HG02938 (cell line): ENCODE measurements around the gene UGT3A1.

ENCODE experiments used
- ATAC-seq: cut with Tn5 transposase; IDR thresholded peaks from one replicate; pipeline ENCODE4 v1.9.1; 2021; ENCODE audit warnings: mild to moderate bottlenecking, moderate library complexity; ENCODE audit not compliant: unreplicated experiment

The UGT3A1 gene

DNA sequence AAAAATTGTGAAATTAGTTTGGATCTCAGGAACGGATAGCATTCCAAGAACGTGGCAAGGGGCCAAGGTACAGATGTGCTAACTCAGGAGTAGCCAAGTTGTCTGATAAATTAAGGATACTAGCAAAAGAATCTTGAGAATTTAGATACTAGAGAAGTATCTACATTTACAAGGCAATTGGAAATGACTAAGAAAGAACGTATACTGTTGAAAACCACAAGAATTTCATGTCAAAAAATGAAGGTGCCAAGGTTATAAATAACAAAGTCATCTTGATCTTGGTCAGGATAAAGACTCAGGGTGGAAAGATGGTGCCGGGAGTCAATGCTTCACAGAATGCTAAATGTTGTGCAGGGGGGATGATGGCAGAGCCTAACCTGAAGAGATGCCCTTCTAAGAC is 72.0 kb downstream of the UGT3A1 start:
- no peak for ATAC-seq

DNA sequence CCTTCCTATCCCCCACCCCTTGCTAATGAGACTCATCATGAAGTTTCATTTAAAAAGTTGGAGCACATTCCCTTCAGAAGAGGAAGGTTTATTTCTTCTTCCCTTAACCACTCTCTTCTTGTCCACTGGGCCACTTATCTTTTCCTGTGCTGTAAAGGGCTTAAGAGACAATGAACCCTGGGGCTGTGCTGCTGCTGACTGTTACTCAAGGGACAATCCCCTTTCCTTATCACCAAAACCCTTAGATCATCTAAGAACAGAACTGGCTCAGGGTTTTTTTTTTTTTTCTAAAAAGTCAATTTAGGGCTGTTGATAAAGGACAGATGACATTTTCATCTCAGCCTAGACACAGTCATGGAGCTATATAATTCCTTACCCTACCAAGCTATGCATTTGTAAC is 82.4 kb downstream of the UGT3A1 start:
- no peak for ATAC-seq

DNA sequence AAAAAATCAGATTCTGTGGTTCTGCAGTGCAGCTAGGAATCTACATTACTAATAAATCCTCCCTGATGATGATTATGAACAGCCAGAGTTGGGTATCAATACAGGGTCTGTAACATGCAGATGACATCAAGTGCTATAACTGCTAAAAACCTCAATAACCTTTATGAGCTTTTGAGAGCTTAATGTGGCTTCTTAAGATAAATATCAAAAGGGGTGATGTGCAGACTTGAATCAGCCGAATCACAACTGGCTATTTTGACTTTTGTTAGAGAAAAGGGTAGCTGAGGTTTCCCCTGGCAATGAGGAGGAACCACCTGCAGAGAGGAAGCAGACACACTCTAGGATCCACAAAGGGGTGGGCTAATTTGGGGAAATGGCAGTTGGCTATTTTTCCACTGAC is 83.0 kb downstream of the UGT3A1 start:
- no peak for ATAC-seq

DNA sequence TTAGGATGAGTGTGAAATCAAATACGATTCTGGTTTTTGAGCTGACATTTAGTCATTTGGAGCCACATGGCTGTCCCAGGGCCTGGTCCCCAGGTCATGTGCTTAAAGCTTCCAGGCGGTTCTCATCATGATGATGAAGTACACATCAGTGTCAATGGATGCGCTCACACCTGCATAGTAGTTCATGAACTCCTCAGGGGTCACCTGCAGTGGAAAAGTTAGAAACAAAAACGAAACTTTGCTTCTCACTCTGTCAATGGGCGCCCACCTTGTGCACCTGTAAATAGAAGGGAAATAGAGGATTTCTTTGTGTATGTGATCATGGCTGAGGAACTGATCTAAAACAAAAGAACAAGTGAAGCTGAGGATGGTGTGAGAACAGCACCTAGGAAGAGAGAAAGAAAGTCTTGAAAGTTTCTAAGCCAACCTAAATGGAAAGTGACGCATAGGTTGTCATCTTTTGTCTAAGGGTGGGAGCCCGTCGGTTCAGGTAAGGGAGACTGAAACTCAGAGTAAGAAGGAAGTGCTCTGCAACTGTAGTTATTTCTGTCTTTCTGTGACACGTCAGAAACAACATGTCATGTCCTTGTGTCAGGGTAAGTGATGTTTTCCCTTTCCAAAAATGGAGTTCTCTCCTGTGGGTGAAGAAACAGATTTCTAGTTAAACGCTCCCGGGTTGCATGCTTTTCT is 86.6 kb downstream of the UGT3A1 start:
- peak; percentile 79 for ATAC-seq

DNA sequence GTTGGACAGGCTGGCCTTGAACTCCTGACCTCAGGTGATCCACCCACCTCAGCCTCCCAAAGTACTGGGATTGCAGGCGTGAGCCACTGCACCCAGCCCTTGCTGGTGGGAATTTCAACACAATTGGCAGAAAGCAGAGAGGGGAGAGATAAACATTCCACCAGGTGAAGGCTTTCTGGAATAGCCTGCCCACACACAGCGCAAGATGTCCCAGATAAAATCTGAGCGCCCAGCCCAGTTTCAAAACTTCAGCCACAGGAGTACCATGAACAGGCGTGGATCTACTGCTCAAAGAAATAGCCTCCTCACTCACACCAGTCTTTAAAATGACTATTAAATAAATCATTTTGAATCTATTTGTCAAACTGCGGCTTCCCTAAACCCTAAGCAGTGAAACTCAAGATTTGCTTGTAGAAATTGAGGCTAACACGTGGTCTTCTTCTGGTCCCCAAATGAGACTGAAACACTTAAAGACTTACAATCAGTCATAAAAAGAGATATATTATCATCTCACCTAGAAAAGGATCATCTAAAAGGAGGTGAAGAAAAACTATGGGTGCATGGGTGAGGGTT is 87.5 kb downstream of the UGT3A1 start:
- no peak for ATAC-seq

DNA sequence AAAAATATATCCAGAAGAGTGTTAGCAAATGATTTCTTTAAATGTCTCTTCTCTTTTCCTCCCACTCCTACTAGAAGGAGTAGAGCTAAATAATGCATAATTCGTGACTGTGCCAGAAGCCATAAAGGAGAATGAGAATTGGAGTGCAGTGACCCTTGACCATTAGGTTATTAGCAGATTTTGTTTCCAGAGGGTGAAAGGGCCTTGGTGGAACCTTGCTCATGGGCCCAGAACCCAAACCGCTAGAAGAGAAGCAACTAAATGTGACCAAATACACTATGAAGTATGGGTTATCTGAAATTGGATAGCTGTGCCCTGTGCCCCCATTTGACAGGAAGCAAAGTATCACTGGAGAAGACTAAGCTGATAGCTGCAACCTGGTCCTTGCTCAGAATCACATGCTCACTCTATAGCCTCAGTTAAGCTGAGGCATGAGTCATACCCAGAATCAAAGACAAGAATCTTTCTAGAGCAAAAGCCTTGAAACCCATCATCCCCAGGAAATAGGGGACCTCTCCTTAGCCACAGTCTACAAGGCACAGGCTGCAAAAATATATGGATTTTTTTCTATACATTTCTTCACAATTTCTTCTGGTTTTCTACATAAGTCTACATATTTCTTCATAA is 89.0 kb downstream of the UGT3A1 start:
- ATAC-seq = peak; percentile 46
